AG09309 (cell line): ENCODE measurements around the gene OR6S1.
"Not testable (repeated sequence)": the region's sequence is repeated elsewhere in the genome, so short reads cannot be mapped to it uniquely, and the experiment has no call there.

Source experiments
- DNase-seq: peaks from one replicate; pipeline ENCODE4 v3.0.0-alpha.2; 2010; ENCODE audit warnings: low read depth
- H3K4me3 ChIP-seq: 2 replicates; pipeline ENCODE4 v1.5.1; 2011; ENCODE audit warnings: mild to moderate bottlenecking, low read depth, low read length, moderate library complexity; ENCODE audit not compliant: control insufficient read depth
- CTCF ChIP-seq: IDR thresholded peaks from 2 replicates; pipeline ENCODE4 v1.5.1; 2011; ENCODE audit warnings: mild to moderate bottlenecking, low read depth, low read length, inconsistent platforms; ENCODE audit not compliant: insufficient read depth, control insufficient read depth; ENCODE audit errors: missing control alignments

The OR6S1 gene

DNA sequence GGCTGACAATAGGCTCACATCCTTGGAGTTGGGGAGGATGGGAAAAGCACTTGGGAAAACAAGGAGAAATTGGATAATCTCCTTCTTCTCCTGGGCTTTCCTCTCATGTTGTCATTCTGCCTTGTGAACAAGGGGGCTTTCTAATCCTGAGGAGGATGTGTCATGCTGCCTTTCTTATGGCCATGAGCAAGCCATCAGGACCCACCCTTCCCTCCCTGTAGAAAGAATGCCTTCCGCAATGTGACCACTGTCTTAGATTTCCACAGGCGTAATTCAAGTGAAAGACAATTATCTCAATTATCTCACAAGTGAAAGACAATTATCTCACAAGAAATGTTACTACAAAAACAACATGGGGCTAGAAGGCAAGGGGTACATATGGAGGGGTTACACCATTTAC, 3.0 kb upstream of the OR6S1 start:
- no peak for DNase-seq
- H3K4me3 ChIP-seq: no peak overlapping the region
- no peak for TF ChIP-seq CTCF

DNA sequence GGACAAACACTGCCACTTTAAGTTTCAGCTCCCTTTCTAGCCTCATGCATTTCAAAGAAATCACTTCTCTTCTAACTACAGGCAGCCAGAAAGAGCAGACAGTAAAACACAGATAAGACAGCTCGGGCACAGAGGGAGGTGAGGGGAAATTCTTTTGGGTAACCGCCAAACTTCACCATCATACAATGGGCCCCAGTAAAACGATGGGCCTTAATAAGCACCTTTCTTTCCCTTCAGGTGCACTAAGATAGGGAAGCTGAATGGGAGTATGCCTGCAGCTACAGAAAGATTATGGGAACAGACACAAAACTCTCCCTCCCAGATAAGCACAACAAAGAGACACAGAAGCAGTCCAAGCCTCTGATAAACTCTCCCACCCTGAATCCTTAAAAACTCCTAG, 1.3 kb upstream of the OR6S1 start:
- H3K4me3 ChIP-seq: not testable (repeated sequence)

DNA sequence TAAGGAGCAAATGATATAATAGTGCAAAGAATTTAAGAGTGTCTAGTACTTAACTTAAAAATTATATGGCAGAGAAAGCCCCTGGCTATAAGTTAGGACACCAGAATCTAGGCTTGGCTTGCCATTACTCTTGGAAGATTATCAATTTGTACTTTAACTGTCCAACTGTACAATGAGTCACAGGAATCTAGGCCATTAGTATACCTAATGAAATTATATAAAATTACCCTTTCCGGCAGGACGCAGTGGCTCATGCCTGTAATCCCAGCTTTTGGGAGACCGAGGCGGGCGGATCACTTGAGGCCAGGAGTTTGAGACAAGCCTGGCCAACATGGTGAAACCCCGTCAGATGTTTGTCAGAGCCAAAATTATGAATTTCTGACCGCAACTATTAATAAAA, 691 bp upstream of the OR6S1 start:
- no peak for DNase-seq
- no peak for TF ChIP-seq CTCF
- no peak overlapping the region for H3K4me3 ChIP-seq

More for the DNA sequence above, 1.3 kb upstream of the OR6S1 start:
- not testable (repeated sequence) for DNase-seq

- H3K4me3 ChIP-seq: no peak overlapping the region; the same call in 1 of the 2 replicates
- DNase-seq: no peak
- no peak for TF ChIP-seq CTCF
Measured at GRCh38 chr14:20632831-20633691, 8.4 kb downstream of the OR6S1 start.

- peak overlapping the region; percentile 22 for H3K4me3 ChIP-seq
- no peak for TF ChIP-seq CTCF
- no peak for DNase-seq
Measured at GRCh38 chr14:20632448-20632830, 9.1 kb downstream of the OR6S1 start.

DNA sequence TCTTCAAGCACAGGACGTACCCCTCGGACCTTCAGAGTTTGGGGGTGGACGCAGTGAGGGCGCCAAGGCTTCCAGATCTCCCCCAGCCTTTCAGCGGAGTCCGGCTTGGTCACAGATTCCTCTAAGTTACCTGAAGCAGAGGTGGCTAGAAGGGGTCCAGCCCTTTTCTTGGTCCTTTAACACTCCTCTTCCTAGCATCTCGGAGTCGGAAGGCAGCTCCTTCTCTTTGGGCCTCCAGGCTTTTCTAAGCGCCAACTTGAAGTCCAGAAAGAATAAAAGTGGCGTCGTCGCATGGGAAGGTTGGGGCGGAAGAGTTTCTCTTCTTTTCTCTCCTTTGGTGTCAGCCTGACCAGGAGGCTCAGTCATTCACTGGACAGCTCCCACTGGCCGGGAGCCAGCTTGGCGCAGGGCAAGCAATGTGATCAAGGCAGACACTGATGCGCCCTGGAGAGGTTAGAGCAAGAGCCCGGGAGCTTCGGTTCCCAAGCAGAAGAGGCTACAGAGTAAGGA, 9.6 kb downstream of the OR6S1 start:
- DNase-seq: no peak
- peak overlapping the region; percentile 22 for H3K4me3 ChIP-seq
- no peak for TF ChIP-seq CTCF

DNA sequence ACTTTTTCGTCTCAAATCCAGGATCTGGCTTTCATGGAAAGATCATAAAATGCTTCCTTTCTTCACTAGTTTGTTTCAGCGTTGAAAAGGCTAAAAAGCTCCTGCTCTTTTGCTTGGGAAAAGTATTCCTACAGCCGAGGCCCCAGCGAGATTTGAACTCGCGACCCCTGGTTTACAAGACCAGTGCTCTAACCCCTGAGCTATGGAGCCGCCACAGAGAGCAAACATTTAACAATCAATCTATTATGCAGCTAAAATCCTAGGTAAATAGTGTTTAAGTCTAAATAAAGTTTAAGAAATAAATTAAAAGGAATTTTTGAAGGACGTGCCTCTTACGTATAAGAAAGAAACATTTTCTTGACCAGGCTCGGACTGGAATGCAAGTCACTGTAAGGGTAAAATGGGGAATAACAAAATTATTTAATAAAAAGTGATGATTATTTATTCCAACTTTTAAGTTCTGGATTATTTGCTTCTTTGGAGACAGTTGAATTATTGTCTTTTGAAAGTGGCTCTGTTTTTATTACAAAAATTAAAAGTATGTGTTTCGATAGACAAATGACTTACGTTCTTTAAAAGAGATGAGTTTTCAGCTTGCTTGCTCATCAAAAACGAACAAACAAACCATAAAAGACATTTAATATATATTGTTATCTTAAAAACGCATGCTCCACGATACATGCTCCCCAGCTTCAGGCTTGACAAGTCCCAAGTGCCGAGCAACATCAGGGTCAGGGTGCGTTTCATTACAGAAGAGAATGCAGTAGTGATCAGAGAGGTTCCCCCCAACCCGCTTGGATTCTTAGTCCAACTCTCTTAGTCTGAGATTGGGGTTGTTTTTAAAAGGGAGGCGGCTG, 10.2 kb downstream of the OR6S1 start:
- no peak for DNase-seq
- no peak for TF ChIP-seq CTCF
- peak overlapping the region; percentile 34 for H3K4me3 ChIP-seq
